HepG2 (cell line): ENCODE data around the gene PMEPA1. TPM values are rescaled to one million over a fixed set of nuclear protein-coding genes. Genes with fewer than 3 reads are reported as not detected.

Experiments used
- KLF6 ChIP-seq: IDR thresholded peaks from 2 replicates; pipeline ENCODE4 v1.8.0; 2016; ENCODE audit warnings: missing biosample characterization, missing genetic modification reagents
- PAX8 ChIP-seq: sonication (generic); formaldehyde crosslinking; IDR thresholded peaks from 2 replicates; pipeline ENCODE4 v1.8.0; 2022; ENCODE audit warnings: mild to moderate bottlenecking, missing genetic modification reagents, borderline replicate concordance
- SALL1 ChIP-seq: sonication (generic); formaldehyde crosslinking; IDR thresholded peaks from 2 replicates; pipeline ENCODE4 v1.8.0; 2022; ENCODE audit warnings: mild to moderate bottlenecking, missing genetic modification reagents
- ZBTB34 ChIP-seq: sonication (generic); formaldehyde crosslinking; IDR thresholded peaks from 2 replicates; pipeline ENCODE4 v1.8.0; 2022; ENCODE audit warnings: mild to moderate bottlenecking, missing genetic modification reagents
- ZNF275 ChIP-seq: sonication (generic); formaldehyde crosslinking; IDR thresholded peaks from 2 replicates; pipeline ENCODE4 v1.8.0; 2022; ENCODE audit warnings: missing genetic modification reagents, mild to moderate bottlenecking, inconsistent platforms, borderline replicate concordance
- ZNF598 ChIP-seq: sonication (generic); formaldehyde crosslinking; IDR thresholded peaks from 2 replicates; pipeline ENCODE4 v1.5.1; 2020; ENCODE audit warnings: mild to moderate bottlenecking, missing genetic modification reagents, borderline replicate concordance
- polyA plus RNA-seq, 8 experiments: library from polyadenylated mRNA; depleted of rRNA in 3 of 8; stranded (reverse) in 7 of 8; unstranded in 1 of 8; fragments of >200 nt; fragmentation: Illumina TruSeq in 4 of 8; extraction: Trizol in 4 of 8; gene quantifications; 2 replicates each; pipeline versions ENCODE4 v1.2.1 to v1.2.3, GENCODE V29; 2011 to 2016; ENCODE audit warnings: low read depth in 4 of 8, missing spikeins in 1 of 8, mixed read lengths in 1 of 8; ENCODE audit not compliant: insufficient read depth in 1 of 8
- total RNA-seq, 5 experiments: library from RNA; depleted of rRNA; stranded (reverse); fragments of >200 nt; fragmentation: Illumina TruSeq; extraction: Trizol; gene quantifications; 2 replicates each; pipeline ENCODE4 v1.2.3, GENCODE V29; 2016; ENCODE audit warnings: low read depth in 1 of 5
- TF ChIP-seq, protein P1 (sequence below): sonication (generic); formaldehyde crosslinking; IDR thresholded peaks from 2 replicates; pipeline ENCODE4; 2020; ENCODE audit warnings: missing genetic modification reagents, mild to moderate bottlenecking, borderline replicate concordance
- TF ChIP-seq, protein P2 (sequence below): sonication (generic); formaldehyde crosslinking; IDR thresholded peaks from 2 replicates; pipeline ENCODE4 v1.5.0; 2020; ENCODE audit warnings: missing genetic modification reagents, mild to moderate bottlenecking, borderline replicate concordance

Gene PMEPA1
- total and polyA plus RNA-seq, 2 of the 13 experiments (the other 11 are each of a cell fraction or from before 2014, with no cell fraction given) = not detected

GRCh38 chr20:57619051-57619831 lies 90.6 kb downstream of the PMEPA1 start (continued):
- TF ChIP-seq, protein P1, sequence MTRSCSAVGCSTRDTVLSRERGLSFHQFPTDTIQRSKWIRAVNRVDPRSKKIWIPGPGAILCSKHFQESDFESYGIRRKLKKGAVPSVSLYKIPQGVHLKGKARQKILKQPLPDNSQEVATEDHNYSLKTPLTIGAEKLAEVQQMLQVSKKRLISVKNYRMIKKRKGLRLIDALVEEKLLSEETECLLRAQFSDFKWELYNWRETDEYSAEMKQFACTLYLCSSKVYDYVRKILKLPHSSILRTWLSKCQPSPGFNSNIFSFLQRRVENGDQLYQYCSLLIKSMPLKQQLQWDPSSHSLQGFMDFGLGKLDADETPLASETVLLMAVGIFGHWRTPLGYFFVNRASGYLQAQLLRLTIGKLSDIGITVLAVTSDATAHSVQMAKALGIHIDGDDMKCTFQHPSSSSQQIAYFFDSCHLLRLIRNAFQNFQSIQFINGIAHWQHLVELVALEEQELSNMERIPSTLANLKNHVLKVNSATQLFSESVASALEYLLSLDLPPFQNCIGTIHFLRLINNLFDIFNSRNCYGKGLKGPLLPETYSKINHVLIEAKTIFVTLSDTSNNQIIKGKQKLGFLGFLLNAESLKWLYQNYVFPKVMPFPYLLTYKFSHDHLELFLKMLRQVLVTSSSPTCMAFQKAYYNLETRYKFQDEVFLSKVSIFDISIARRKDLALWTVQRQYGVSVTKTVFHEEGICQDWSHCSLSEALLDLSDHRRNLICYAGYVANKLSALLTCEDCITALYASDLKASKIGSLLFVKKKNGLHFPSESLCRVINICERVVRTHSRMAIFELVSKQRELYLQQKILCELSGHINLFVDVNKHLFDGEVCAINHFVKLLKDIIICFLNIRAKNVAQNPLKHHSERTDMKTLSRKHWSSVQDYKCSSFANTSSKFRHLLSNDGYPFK (CRISPR knock-in tag) = no peak
- TF ChIP-seq, protein P2, sequence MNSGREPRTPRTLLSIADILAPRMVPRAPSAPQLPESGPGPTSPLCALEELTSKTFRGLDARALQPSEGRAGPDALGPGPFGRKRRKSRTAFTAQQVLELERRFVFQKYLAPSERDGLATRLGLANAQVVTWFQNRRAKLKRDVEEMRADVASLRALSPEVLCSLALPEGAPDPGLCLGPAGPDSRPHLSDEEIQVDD (CRISPR knock-in tag) = no peak
- no peak for TF ChIP-seq ZNF275
- no peak for TF ChIP-seq ZBTB34
- no peak for TF ChIP-seq ZNF598
- no peak for TF ChIP-seq KLF6 (CRISPR knock-in tag)
- no peak for TF ChIP-seq SALL1 (CRISPR knock-in tag)
- no peak for TF ChIP-seq PAX8 (CRISPR knock-in tag)
